Fibroblast of mammary gland (primary cell): ENCODE data around the gene TEAD3.

Experiments used
- DNase-seq: peaks from one replicate; pipeline ENCODE4 v3.0.0-alpha.2; 2010; ENCODE audit warnings: low read depth
- H3K4me3 ChIP-seq: 2 replicates; pipeline ENCODE4 v1.5.1; 2011; ENCODE audit warnings: low read depth, mild to moderate bottlenecking, low read length, moderate library complexity; ENCODE audit not compliant: control insufficient read depth
- TF ChIP-seq, protein P1 (sequence below): conservative IDR thresholded peaks from 2 replicates; pipeline ENCODE4 v1.5.1; 2011; ENCODE audit warnings: low read depth, low read length, inconsistent platforms; ENCODE audit not compliant: control insufficient read depth, insufficient read depth

Gene TEAD3

DNA sequence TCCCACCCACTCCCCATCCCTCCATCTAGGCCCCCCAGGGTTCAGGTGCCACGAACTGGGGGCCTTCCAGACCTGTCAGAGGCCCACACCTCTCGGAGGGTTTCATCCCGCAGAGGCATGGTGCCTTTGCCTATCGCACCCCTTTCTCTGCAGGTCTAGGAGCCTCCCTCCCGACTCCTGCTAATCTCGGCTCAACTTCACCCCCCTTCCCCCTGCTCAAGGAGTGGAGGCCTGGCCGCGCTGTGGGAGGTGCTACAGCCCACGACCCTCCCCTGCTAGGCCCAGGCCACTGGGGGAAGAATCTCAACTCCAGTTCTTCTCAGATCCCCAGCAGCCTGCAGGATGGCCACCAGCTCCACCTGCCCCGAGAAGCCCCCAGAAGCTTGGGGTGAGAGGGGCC, 15.9 kb upstream of the TEAD3 start, which contains the start of gene TULP1:
TULP1 (minus strand) TSS at position 157 of the 400 bp plus-strand sequence; CDS start at position 119, 38 bp downstream.
- no peak for DNase-seq
- no peak within 1 kb of the TSS for H3K4me3 ChIP-seq
- TF ChIP-seq, protein P1, sequence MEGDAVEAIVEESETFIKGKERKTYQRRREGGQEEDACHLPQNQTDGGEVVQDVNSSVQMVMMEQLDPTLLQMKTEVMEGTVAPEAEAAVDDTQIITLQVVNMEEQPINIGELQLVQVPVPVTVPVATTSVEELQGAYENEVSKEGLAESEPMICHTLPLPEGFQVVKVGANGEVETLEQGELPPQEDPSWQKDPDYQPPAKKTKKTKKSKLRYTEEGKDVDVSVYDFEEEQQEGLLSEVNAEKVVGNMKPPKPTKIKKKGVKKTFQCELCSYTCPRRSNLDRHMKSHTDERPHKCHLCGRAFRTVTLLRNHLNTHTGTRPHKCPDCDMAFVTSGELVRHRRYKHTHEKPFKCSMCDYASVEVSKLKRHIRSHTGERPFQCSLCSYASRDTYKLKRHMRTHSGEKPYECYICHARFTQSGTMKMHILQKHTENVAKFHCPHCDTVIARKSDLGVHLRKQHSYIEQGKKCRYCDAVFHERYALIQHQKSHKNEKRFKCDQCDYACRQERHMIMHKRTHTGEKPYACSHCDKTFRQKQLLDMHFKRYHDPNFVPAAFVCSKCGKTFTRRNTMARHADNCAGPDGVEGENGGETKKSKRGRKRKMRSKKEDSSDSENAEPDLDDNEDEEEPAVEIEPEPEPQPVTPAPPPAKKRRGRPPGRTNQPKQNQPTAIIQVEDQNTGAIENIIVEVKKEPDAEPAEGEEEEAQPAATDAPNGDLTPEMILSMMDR, result no peak

DNA sequence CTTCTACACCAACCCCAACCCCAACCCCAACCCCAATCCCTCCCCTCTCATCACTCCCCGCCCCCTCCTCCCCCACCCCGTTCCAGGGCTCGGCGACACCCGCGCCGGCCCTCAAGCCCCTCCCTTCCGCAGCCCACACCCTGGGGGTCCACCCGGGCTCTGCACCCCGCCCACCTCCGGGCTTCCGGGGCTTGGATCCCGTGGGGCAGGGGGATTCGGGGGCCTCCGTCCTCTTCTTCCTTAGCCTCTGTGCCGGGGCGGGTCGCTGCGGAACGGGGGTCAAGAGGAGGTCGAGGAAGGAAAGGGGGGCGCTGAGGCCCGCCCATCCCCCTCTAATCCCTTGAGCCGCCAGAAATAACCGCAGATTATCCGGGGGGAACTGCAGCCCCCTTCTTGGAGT, 15.1 kb upstream of the TEAD3 start:
- no peak overlapping the region for H3K4me3 ChIP-seq
- no peak for DNase-seq
- TF ChIP-seq, protein P1, result no peak

DNA sequence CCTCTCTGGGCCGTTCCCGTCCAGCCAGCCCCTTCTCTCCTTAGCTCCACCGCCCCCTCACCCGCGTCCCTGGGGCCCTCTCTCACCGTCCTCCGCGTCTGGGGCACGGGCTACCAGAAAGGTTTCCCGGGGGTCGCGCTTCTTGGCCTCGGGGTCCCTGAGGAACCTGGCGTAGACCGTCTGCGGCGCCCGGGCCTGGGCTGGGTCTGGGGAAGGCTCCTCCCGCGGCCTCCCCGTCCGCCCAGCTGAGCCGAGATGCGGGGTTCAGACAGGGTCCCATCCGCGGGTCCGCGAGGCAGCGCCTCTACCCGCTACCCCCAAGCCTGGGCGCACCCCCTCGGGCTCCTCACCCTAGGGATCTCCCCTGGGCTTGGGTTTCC, 14.7 kb upstream of the TEAD3 start:
- TF ChIP-seq, protein P1, result no peak
- DNase-seq, result no peak
- H3K4me3 ChIP-seq, result no peak overlapping the region

DNA sequence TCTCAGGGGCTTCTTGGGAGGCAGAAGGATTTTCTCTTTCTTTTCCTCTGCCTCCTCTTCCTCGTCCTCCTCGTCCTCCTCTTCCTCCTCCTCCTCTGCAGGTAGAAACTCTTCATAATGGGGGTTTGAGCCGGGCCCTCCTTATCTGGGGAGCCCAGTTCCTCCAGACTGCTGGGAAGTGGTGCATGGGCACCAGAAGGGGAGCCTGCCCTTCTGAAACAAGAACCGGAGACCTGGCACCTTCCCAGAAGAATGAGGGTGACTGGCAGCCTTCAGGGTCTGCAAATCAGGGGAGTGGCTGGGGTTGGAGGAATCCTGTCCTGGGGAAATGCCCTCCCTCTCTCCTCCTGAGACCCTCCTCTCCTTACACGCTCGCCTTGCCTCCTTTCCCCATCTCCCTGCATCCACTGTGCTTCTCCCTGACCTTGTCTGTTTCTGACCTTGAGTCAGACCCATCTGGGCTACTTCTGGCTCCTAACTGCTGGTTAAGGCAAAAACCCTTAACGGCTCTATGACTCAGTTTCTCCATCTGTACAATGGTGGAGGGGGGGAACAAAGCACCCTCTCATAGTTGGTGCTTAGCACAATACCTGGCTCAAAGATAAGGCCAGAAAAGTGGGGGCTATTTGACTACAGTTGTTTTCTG, 14.2 kb upstream of the TEAD3 start:
- TF ChIP-seq, protein P1, result no peak
- no peak for DNase-seq
- no peak overlapping the region for H3K4me3 ChIP-seq

DNA sequence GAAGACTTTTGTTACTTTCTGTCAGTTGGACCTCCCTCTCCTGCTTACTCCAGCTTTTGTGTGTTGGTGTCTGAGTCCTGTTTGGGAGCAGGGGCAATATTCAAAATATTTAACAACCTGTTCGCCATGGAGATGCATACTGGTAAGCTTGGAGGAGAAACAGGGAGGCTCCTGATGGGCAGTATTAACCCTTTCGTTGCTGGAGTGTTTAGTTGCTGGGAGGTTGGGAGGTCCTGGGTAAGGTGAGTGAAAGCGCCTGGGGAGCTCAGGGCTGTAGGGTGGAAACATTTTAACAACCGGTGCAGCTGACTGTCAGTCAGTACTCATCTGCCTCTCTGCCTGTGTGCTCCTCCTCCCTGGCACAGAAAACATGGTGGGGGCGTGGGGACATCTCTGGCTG, 11.7 kb upstream of the TEAD3 start:
- no peak overlapping the region for H3K4me3 ChIP-seq
- DNase-seq, result no peak
- TF ChIP-seq, protein P1, result no peak

DNA sequence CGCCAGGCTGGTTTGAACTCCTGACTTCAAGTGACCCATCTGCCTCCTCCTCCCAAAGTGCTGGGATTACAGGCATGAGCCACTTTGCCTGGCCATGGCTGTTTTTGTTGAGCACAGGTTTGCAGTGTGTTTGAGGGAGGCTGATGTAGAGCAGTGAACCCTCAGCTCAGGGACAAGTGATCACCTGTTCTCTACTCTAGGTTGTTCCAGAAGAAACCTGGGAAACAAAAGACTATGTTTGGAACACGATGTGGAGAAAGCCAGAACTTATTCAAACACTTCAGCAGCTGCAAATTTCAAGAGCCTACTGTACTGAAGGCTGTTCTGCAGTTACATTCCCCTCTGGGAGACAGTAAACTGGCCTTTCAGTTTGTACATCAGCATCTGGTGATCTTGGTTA, 11.1 kb upstream of the TEAD3 start:
- TF ChIP-seq, protein P1, result no peak
- no peak for DNase-seq

DNA sequence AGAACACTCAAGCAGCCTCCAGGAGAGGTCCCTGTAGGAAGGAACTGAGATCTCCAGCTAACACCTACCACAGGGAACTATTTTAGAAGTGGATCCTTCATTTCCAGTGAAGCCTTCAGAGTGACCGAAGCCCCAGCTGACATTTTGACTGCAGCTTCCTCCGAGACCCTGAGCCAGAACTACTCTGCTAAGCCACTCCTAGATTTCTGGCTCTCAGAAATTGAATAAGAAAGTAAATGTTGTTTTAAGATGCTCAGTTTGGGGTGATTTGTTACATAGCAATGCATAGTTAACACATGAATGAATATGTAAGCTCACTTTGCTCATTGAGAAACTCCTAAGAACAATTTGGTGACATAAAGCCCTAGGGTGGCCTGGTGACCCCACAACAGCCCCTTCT, 10.3 kb upstream of the TEAD3 start:
- TF ChIP-seq, protein P1, result no peak
- H3K4me3 ChIP-seq, result no peak overlapping the region
- no peak for DNase-seq

More for the DNA sequence above, 11.1 kb upstream of the TEAD3 start:
- no peak overlapping the region for H3K4me3 ChIP-seq
